Erythroblast (primary cell): ENCODE measurements around the gene FAM151A.

ENCODE experiments used
- GATA1 ChIP-seq: IDR thresholded peaks from 2 replicates; pipeline ENCODE4 v1.6.1; 2011; ENCODE audit warnings: low read depth, mild to moderate bottlenecking, control low read depth, low read length, moderate library complexity
- POLR2A ChIP-seq: IDR thresholded peaks from 2 replicates; pipeline ENCODE4 v1.6.1; 2011; ENCODE audit warnings: mild to moderate bottlenecking, low read length

- TF ChIP-seq POLR2A = no peak
- no peak for TF ChIP-seq GATA1
Measured at GRCh38 chr1:54595956-54596498, 27.3 kb downstream of the FAM151A start.
